ENCODE results near the gene TEKT5.

- TF ChIP-seq CTCF (IDR thresholded peaks at IDR 0.05; ENCODE audit: insufficient read depth, low read length, poor library complexity, severe bottlenecking), result no peak
- TF ChIP-seq EZH2phosphoT487 (conservative IDR thresholded peaks at IDR 0.05; ENCODE audit: low read length), result no peak
Observed at GRCh38 chr16:10619271-10619849, 75.4 kb downstream of the TEKT5 start.

Measured in SU-DHL-6 (cell line).